Naive thymus-derived CD4-positive, alpha-beta T cell (primary cell): ENCODE measurements around the gene GDAP2. TPM values are rescaled to one million over a fixed set of nuclear protein-coding genes. Genes with fewer than 3 reads are reported as not detected.
A peak's percentile ranks its signal among the peaks of the same experiment; 100 is the strongest.

ENCODE experiments used
- ATAC-seq: fragments of 150-1000 bp; cut with Tn5 transposase; 2 replicates; pipeline ENCODE4 v1.10.0; 2021; ENCODE audit warnings: mild to moderate bottlenecking, moderate library complexity
- CTCF ChIA-PET: fragments of 350-600 bp; sonication (Branson Sonifier 250); formaldehyde crosslinking; loops from one replicate; lab custom pipeline; 2021; ENCODE audit warnings: antibody characterized with exemption; lab: Charles Lee
- POLR2A ChIA-PET: fragments of 350-600 bp; sonication (Branson Sonifier 250); formaldehyde crosslinking; loops from one replicate; lab custom pipeline; 2021; ENCODE audit warnings: antibody characterized with exemption, inconsistent platforms; lab: Charles Lee
- DNase-seq, 9 donors: peaks; one replicate each; pipeline versions ENCODE4 v3.0.0 to v3.0.0-alpha.2; 2020 to 2022; ENCODE audit warnings: mixed read lengths in 1 of 9
- H3K27ac ChIP-seq: one replicate; pipeline ENCODE4 v1.7.0; 2013; ENCODE audit warnings: mild to moderate bottlenecking, low read depth, low read length, moderate library complexity
- H3K27me3 ChIP-seq, 2 donors: one replicate each; pipeline ENCODE4 v1.7.0; 2013; ENCODE audit warnings: low read length in 2 of 2, mild to moderate bottlenecking in 2 of 2, moderate library complexity in 2 of 2; ENCODE audit not compliant: control insufficient read depth in 2 of 2, insufficient read depth in 2 of 2
- H3K36me3 ChIP-seq, 3 experiments: 1 replicate in 2 of 3; 2 replicates in 1 of 3; pipeline ENCODE4 v1.7.0; 2013; ENCODE audit warnings: low read length in 3 of 3, mild to moderate bottlenecking in 3 of 3, moderate library complexity in 1 of 3; ENCODE audit not compliant: insufficient read depth in 3 of 3, control insufficient read depth in 2 of 3
- H3K4me1 ChIP-seq, 2 donors: one replicate each; pipeline ENCODE4 v1.7.0; 2013; ENCODE audit warnings: low read length in 2 of 2, mild to moderate bottlenecking in 2 of 2, moderate library complexity in 1 of 2; ENCODE audit not compliant: control insufficient read depth in 2 of 2, insufficient read depth in 2 of 2
- H3K4me3 ChIP-seq: 2 replicates; pipeline ENCODE4 v1.7.0; 2013; ENCODE audit warnings: mild to moderate bottlenecking, low read length
- H3K9me3 ChIP-seq, 3 experiments: 1 replicate in 2 of 3; 2 replicates in 1 of 3; pipeline ENCODE4 v1.7.0; 2013; ENCODE audit warnings: low read length in 3 of 3; ENCODE audit not compliant: control insufficient read depth in 2 of 3
- H3K27ac Mint-ChIP-seq, 9 donors: one replicate each; pipeline ENCODE4 v1.8.0; 2020 to 2022; ENCODE audit warnings: mixed read lengths in 9 of 9, mild to moderate bottlenecking in 8 of 9, moderate library complexity in 5 of 9, inconsistent platforms in 2 of 9
- H3K27me3 Mint-ChIP-seq, 5 donors: one replicate each; pipeline ENCODE4 v1.8.0; 2021 to 2022; ENCODE audit warnings: mixed read lengths in 5 of 5, mild to moderate bottlenecking in 1 of 5
- H3K36me3 Mint-ChIP-seq, 5 donors: one replicate each; pipeline ENCODE4 v1.8.0; 2020 to 2022; ENCODE audit warnings: mixed read lengths in 5 of 5, mild to moderate bottlenecking in 3 of 5, inconsistent platforms in 1 of 5
- H3K4me1 Mint-ChIP-seq, 7 donors: one replicate each; pipeline ENCODE4 v1.8.0; 2020 to 2022; ENCODE audit warnings: mixed read lengths in 7 of 7, mild to moderate bottlenecking in 3 of 7, inconsistent platforms in 1 of 7
- H3K4me3 Mint-ChIP-seq, 10 donors: one replicate each; pipeline ENCODE4 v1.8.0; 2020 to 2022; ENCODE audit warnings: mild to moderate bottlenecking in 10 of 10, mixed read lengths in 10 of 10, moderate library complexity in 6 of 10, inconsistent platforms in 2 of 10
- H3K9me3 Mint-ChIP-seq, 11 donors: one replicate each; pipeline ENCODE4 v1.8.0; 2020 to 2022; ENCODE audit warnings: mixed read lengths in 11 of 11, mild to moderate bottlenecking in 4 of 11, inconsistent platforms in 1 of 11, moderate library complexity in 1 of 11
- intact Hi-C, 2 donors: fragments of 100-400 bp; cut with micrococcal nuclease; formaldehyde crosslinking; loops; one replicate each; pipeline ENCODE4 v1.15.1; 2023
- polyA plus RNA-seq, 2 donors: library from polyadenylated mRNA; unstranded; fragments of 300-500 nt; fragmentation: Illumina TruSeq; gene quantifications; one replicate each; pipeline ENCODE4 v1.2.3, GENCODE V29; 2021
- total RNA-seq, 6 experiments: library from RNA in 5 of 6; stranded (reverse) in 5 of 6; gene quantifications; 1 replicate in 5 of 6; 2 replicates in 1 of 6; pipeline ENCODE4 v1.2.3 and lab custom pipeline; 2021 to 2026

The GDAP2 gene
- total and polyA plus RNA-seq, 7 experiments from 2014 or later = 9.7 to 31.2 (median 24.9) TPM

- no peak overlapping the region for H3K27ac Mint-ChIP-seq
- Histone ChIP-seq H3K4me3 (no peak overlapping the region), H3K4me1 (no peaks in the 10 kb centered on the region), H3K36me3 (peaks cover under 1 to 14% (median under 1%) of the 10 kb centered on the region in 3 experiments), H3K27me3 (no peaks in the 10 kb centered on the region), H3K9me3 (no peaks in the 10 kb centered on the region), H3K27ac (no peak overlapping the region)
- intact Hi-C loops = no loop called here
- CTCF ChIA-PET = no interaction called here
- no peaks in the 10 kb centered on the region for H3K9me3 Mint-ChIP-seq
- no peak overlapping the region for H3K4me3 Mint-ChIP-seq
- no peaks in the 10 kb centered on the region for H3K27me3 Mint-ChIP-seq
- peaks cover 0 to 14% (median 9%) of the 10 kb centered on the region in 5 donors for H3K36me3 Mint-ChIP-seq
- no peak for DNase-seq
- H3K4me1 Mint-ChIP-seq = peaks cover 0 to 2% (median 0%) of the 10 kb centered on the region in 7 donors
- POLR2A ChIA-PET = no interaction called here
- ATAC-seq = no peak
Observed at GRCh38 chr1:117964290-117965038, 35.0 kb upstream of the GDAP2 start.

GRCh38 chr1:117959364-117959763, 29.9 kb upstream of the GDAP2 start:
- Mint-ChIP-seq H3K4me1 (peaks cover 0 to 2% (median 0%) of the 10 kb centered on the region in 7 donors), H3K4me3 (no peak overlapping the region), H3K27me3 (no peaks in the 10 kb centered on the region), H3K27ac (no peak overlapping the region), H3K36me3 (peaks cover 8 to 52% (median 23%) of the 10 kb centered on the region in 5 donors), H3K9me3 (no peaks in the 10 kb centered on the region)
- DNase-seq = no peak
- Histone ChIP-seq H3K27me3 (no peaks in the 10 kb centered on the region), H3K4me1 (no peaks in the 10 kb centered on the region), H3K27ac (no peak overlapping the region), H3K9me3 (no peaks in the 10 kb centered on the region), H3K36me3 (peaks cover 11 to 59% (median 27%) of the 10 kb centered on the region in 3 experiments), H3K4me3 (no peak overlapping the region)
- POLR2A ChIA-PET = no interaction called here
- intact Hi-C loops = no loop called here
- CTCF ChIA-PET = no interaction called here
- ATAC-seq = no peak

GRCh38 chr1:117952386-117952785, 23.0 kb upstream of the GDAP2 start:
- Mint-ChIP-seq H3K27me3 (no peaks in the 10 kb centered on the region), H3K36me3 (peaks cover 18 to 77% (median 44%) of the 10 kb centered on the region in 5 donors), H3K4me1 (no peaks in the 10 kb centered on the region), H3K4me3 (no peak overlapping the region), H3K27ac (no peak overlapping the region), H3K9me3 (no peaks in the 10 kb centered on the region)
- peaks cover 33 to 90% (median 55%) of the 10 kb centered on the region in 3 experiments for H3K36me3 ChIP-seq
- H3K27me3 ChIP-seq = no peaks in the 10 kb centered on the region
- DNase-seq = no peak
- ATAC-seq = no peak
- H3K4me3 ChIP-seq = no peak overlapping the region
- no peaks in the 10 kb centered on the region for H3K9me3 ChIP-seq
- CTCF ChIA-PET = interaction anchor here (0.8 kb wide), 1 partner anchor 23 kb away, joined by 3 read pairs; the partner anchor contains the start of genes GDAP2 and WDR3
- no peaks in the 10 kb centered on the region for H3K4me1 ChIP-seq
- POLR2A ChIA-PET = no interaction called here
- intact Hi-C loops = no loop called here
- H3K27ac ChIP-seq = no peak overlapping the region

GRCh38 chr1:117942293-117942692, 12.9 kb upstream of the GDAP2 start:
- no peaks in the 10 kb centered on the region for H3K9me3 Mint-ChIP-seq
- H3K4me1 ChIP-seq = no peaks in the 10 kb centered on the region
- no peak overlapping the region for H3K4me3 ChIP-seq
- DNase-seq (no peak), ATAC-seq (no peak)
- H3K27ac Mint-ChIP-seq = no peak overlapping the region
- intact Hi-C loops = no loop called here
- ChIA-PET POLR2A (no interaction called here), CTCF (no interaction called here)
- H3K36me3 Mint-ChIP-seq = peaks cover 25 to 76% (median 55%) of the 10 kb centered on the region in 5 donors
- no peak overlapping the region for H3K27ac ChIP-seq
- H3K27me3 ChIP-seq = no peaks in the 10 kb centered on the region
- H3K27me3 Mint-ChIP-seq = no peaks in the 10 kb centered on the region
- no peak overlapping the region for H3K4me3 Mint-ChIP-seq
- peaks cover 44 to 90% (median 52%) of the 10 kb centered on the region in 3 experiments for H3K36me3 ChIP-seq
- peaks cover 0 to 9% (median 0%) of the 10 kb centered on the region in 7 donors for H3K4me1 Mint-ChIP-seq
- H3K9me3 ChIP-seq = no peaks in the 10 kb centered on the region

- Histone ChIP-seq H3K36me3 (peaks cover 11 to 28% (median 17%) of the 10 kb centered on the region in 3 experiments), H3K4me3 (no peak overlapping the region), H3K9me3 (no peaks in the 10 kb centered on the region), H3K4me1 (peaks cover 16 to 21% of the 10 kb centered on the region in 2 donors), H3K27me3 (no peaks in the 10 kb centered on the region), H3K27ac (no peak overlapping the region)
- ATAC-seq = no peak
- Mint-ChIP-seq H3K27me3 (no peaks in the 10 kb centered on the region), H3K4me1 (peaks cover 27 to 47% (median 42%) of the 10 kb centered on the region in 7 donors), H3K4me3 (no peak overlapping the region), H3K9me3 (peaks cover 0 to 2% (median 0%) of the 10 kb centered on the region in 11 donors), H3K27ac (no peak overlapping the region), H3K36me3 (peaks cover 8 to 36% (median 17%) of the 10 kb centered on the region in 5 donors)
- ChIA-PET CTCF (no interaction called here), POLR2A (no interaction called here)
- DNase-seq = no peak
- intact Hi-C loops = no loop called here
Observed at GRCh38 chr1:117933769-117934168, 4.3 kb upstream of the GDAP2 start.

- Mint-ChIP-seq H3K36me3 (peaks cover 6 to 24% (median 10%) of the 10 kb centered on the region in 5 donors), H3K4me3 (peak overlapping the region in 5 of 10 donors; percentile 20 to 97 (median 35)), H3K9me3 (peaks cover 0 to 2% (median 0%) of the 10 kb centered on the region in 11 donors), H3K27ac (peak overlapping the region in 1 of 9 donors; percentile 2), H3K4me1 (peaks cover 34 to 59% (median 51%) of the 10 kb centered on the region in 7 donors), H3K27me3 (peaks cover 0 to 2% (median 0%) of the 10 kb centered on the region in 5 donors)
- no peak for DNase-seq
- no peaks in the 10 kb centered on the region for H3K9me3 ChIP-seq
- H3K36me3 ChIP-seq = peaks cover 4 to 16% (median 10%) of the 10 kb centered on the region in 3 experiments
- peaks cover 24 to 30% of the 10 kb centered on the region in 2 donors for H3K4me1 ChIP-seq
- no peak overlapping the region for H3K4me3 ChIP-seq
- H3K27ac ChIP-seq = no peak overlapping the region
- CTCF ChIA-PET = no interaction called here
- ATAC-seq = no peak
- no peaks in the 10 kb centered on the region for H3K27me3 ChIP-seq
- POLR2A ChIA-PET = no interaction called here
- intact Hi-C loops = no loop called here
Observed at GRCh38 chr1:117932576-117932975, 3.2 kb upstream of the GDAP2 start.
